ENCODE results near the gene EVA1B.

EVA1B gene

DNA sequence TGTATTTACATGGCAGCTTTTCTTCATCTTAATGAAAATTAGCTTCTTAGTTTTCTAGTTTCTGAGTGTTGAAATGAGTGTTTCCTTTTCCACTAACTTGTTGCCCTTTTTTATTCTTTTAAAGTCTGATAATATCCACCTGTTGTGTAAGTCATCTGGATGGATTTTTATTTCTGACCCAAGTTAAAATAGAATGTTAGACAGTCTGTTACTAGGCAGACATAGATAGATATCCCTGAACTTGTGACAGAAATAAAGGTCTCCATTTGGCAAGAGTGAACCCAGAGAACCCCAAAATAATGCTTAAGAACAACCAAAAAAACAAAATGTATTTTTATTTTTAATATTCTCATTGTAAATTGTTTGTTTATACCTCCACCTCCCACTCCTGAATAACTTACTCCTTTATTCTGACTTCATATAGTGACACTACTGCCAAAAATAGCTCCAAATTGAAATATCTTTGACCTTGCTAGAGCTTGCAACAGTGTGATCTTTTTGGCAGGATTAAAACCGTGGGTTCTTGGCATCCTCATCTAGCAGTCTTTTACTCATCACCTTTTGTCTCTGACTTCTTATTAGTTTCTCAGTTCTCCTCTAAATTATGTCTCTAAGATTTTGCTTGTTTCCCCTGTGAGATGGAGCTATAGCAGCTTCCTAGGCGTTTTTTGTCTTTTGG is 44.2 kb downstream of the EVA1B start:
- no peak for DNase-seq (ENCODE audit: low read depth in 2 of 2)

DNA sequence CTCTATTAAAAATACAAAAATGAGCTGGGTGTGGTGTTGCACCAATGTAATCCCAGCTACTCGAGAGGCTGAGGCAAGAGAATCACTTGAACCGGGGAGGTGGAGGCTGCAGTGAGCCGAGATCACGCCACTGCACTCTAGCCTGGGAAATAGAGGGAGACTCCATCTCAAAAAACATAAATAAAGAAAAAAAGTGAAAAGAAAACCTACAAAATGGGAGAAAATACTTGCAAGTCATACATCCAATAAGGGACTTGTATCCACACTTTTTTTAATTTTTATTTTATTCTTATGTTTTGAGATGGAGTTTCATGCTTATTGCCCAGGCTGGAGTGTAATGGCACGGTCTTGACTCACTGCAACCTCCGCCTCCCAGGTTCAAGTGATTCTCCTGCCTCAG is 46.8 kb downstream of the EVA1B start:
- DNase-seq (ENCODE audit: low read depth in 2 of 2), result no peak

- no peak for DNase-seq (ENCODE audit: low read depth in 2 of 2)
Measured at GRCh38 chr1:36274201-36274600, 49.2 kb downstream of the EVA1B start.

GRCh38 chr1:36273024-36273423 is 50.4 kb downstream of the EVA1B start:
- DNase-seq (ENCODE audit: low read depth in 2 of 2), result no peak

Measured in stimulated activated CD4-positive, alpha-beta T cell treated with anti-CD3 and anti-CD28 coated beads, Interleukin-1b, Interleukin-23, amount 100 ng/mL, for 4 hours (primary cell).